Left lung (tissue), 10 donors: Measurements from ENCODE around the gene SF3B6. TPM values are rescaled to one million over a fixed set of nuclear protein-coding genes. Genes with fewer than 3 reads are reported as not detected.

Experiments
- ATAC-seq: fragments of 200-7000 bp; cut with Tn5 transposase; one replicate; pipeline ENCODE4 v1.9.1; 2020; ENCODE audit warnings: moderate library complexity
- DNase-seq, 4 donors: peaks; one replicate each; pipeline ENCODE4 v3.0.0-alpha.2; 2013 to 2020
- H3K27ac ChIP-seq, 2 donors: fragments of 200-600 bp; sonication (generic) in 1 of 2; one replicate each; pipeline versions ENCODE4 v1.5.0 to v1.8.0; 2020 to 2021
- H3K27me3 ChIP-seq, 2 donors: fragments of 200-600 bp; sonication (generic) in 1 of 2; one replicate each; pipeline versions ENCODE4 v1.5.0 to v1.8.0; 2020 to 2021
- H3K36me3 ChIP-seq, 2 donors: fragments of 200-600 bp; sonication (generic) in 1 of 2; one replicate each; pipeline versions ENCODE4 v1.5.0 to v1.8.0; 2020 to 2021
- H3K4me1 ChIP-seq, 2 donors: fragments of 200-600 bp; one replicate each; pipeline ENCODE4 v1.8.0; 2021
- H3K4me3 ChIP-seq, 2 donors: fragments of 200-600 bp; sonication (generic) in 1 of 2; one replicate each; pipeline versions ENCODE4 v1.5.0 to v1.8.0; 2020 to 2021; ENCODE audit warnings: mild to moderate bottlenecking in 1 of 2
- H3K9me3 ChIP-seq, 2 donors: fragments of 200-600 bp; sonication (generic) in 1 of 2; one replicate each; pipeline versions ENCODE4 v1.5.0 to v1.8.0; 2020 to 2021
- CTCF ChIP-seq, 2 donors: fragments of 200-600 bp; sonication (generic) in 1 of 2; IDR thresholded peaks; one replicate each; pipeline versions ENCODE4 v1.5.0 to v1.8.0; 2021; ENCODE audit warnings: antibody characterized with exemption in 2 of 2
- intact Hi-C, 2 donors: fragments of 100-400 bp; cut with DNase I; formaldehyde crosslinking; loops; one replicate each; pipeline versions ENCODE4 v1.11.2 to v1.14.2; 2022
- polyA plus RNA-seq, 6 donors: library from polyadenylated mRNA; unstranded; fragments of 120-200 nt; gene quantifications; one replicate each; pipeline ENCODE4 v1.2.1, GENCODE V29; 2013; ENCODE audit not compliant: insufficient read length in 6 of 6
- total RNA-seq, 2 donors: library from RNA; stranded (reverse); fragmentation: NEBNext Ultra II Directional; extraction: Animal tissue kit (Norgen Biotek cat#: 25700); gene quantifications; one replicate each; pipeline ENCODE4 v1.2.1, GENCODE V29; 2021
- donor health status: DM: no; HTN: yes; CAD: no.
- donor health status: DM: no; HTN: no; CAD: no.

SF3B6 gene
- total and polyA plus RNA-seq, 8 donors = 69.0 to 134 (median 123) TPM

GRCh38 chr2:24022324-24022974, 53.7 kb downstream of the SF3B6 start:
- H3K4me3 ChIP-seq = no peak overlapping the region
- no peak overlapping the region for H3K27ac ChIP-seq
- peaks cover 0 to 43% of the 10 kb centered on the region in 2 donors for H3K36me3 ChIP-seq
- no peak for TF ChIP-seq CTCF (IDR thresholded peaks at IDR 0.05)
- no peaks in the 10 kb centered on the region for H3K9me3 ChIP-seq
- H3K27me3 ChIP-seq = no peaks in the 10 kb centered on the region
- intact Hi-C loops = no loop called here
- ATAC-seq (no peak), DNase-seq (no peak)
- H3K4me1 ChIP-seq = no peaks in the 10 kb centered on the region

- intact Hi-C loops = no loop called here
Measured at GRCh38 chr2:24021122-24021998, 54.8 kb downstream of the SF3B6 start.

GRCh38 chr2:24020244-24020643, 55.9 kb downstream of the SF3B6 start:
- no peak for TF ChIP-seq CTCF (IDR thresholded peaks at IDR 0.05)
- DNase-seq = no peak
- H3K27ac ChIP-seq = no peak overlapping the region
- no peaks in the 10 kb centered on the region for H3K4me1 ChIP-seq
- H3K4me3 ChIP-seq = no peak overlapping the region
- no peaks in the 10 kb centered on the region for H3K27me3 ChIP-seq
- H3K36me3 ChIP-seq = peaks cover 0 to 26% of the 10 kb centered on the region in 2 donors
- H3K9me3 ChIP-seq = no peaks in the 10 kb centered on the region
- intact Hi-C loops = no loop called here
- ATAC-seq = no peak

More at GRCh38 chr2:24021122-24021998, 54.8 kb downstream of the SF3B6 start:
- no peak for DNase-seq
- Histone ChIP-seq H3K36me3 (peaks cover 0 to 33% of the 10 kb centered on the region in 2 donors), H3K27ac (no peak overlapping the region), H3K4me1 (no peaks in the 10 kb centered on the region), H3K4me3 (no peak overlapping the region), H3K27me3 (no peaks in the 10 kb centered on the region), H3K9me3 (no peaks in the 10 kb centered on the region)
- TF ChIP-seq CTCF (IDR thresholded peaks at IDR 0.05) = peak in 1 of 2 donors; percentile 23
- ATAC-seq = peak; percentile 47

GRCh38 chr2:24019729-24020128, 56.4 kb downstream of the SF3B6 start:
- Histone ChIP-seq H3K36me3 (peaks cover 0 to 21% of the 10 kb centered on the region in 2 donors), H3K4me1 (no peaks in the 10 kb centered on the region), H3K4me3 (no peak overlapping the region), H3K27ac (no peak overlapping the region), H3K9me3 (no peaks in the 10 kb centered on the region), H3K27me3 (no peaks in the 10 kb centered on the region)
- DNase-seq = no peak
- TF ChIP-seq CTCF (IDR thresholded peaks at IDR 0.05) = no peak
- no peak for ATAC-seq
- intact Hi-C loops = no loop called here

GRCh38 chr2:24018241-24018640, 57.9 kb downstream of the SF3B6 start:
- DNase-seq (no peak), ATAC-seq (no peak)
- no peak overlapping the region for H3K27ac ChIP-seq

More at GRCh38 chr2:24018241-24018640, 57.9 kb downstream of the SF3B6 start:
- TF ChIP-seq CTCF (IDR thresholded peaks at IDR 0.05) = no peak
- peaks cover 0 to 7% of the 10 kb centered on the region in 2 donors for H3K36me3 ChIP-seq
- H3K27me3 ChIP-seq = no peaks in the 10 kb centered on the region
- no peak overlapping the region for H3K4me3 ChIP-seq
- intact Hi-C loops = no loop called here
- no peaks in the 10 kb centered on the region for H3K9me3 ChIP-seq
- no peaks in the 10 kb centered on the region for H3K4me1 ChIP-seq
